ENCODE data around the gene BUD13. TPM values are rescaled to one million over a fixed set of nuclear protein-coding genes. Genes with fewer than 3 reads are reported as not detected.
"Not testable (repeated sequence)": the region's sequence is repeated elsewhere in the genome, so short reads cannot be mapped to it uniquely, and the experiment has no call there.

Gene BUD13, protein sequence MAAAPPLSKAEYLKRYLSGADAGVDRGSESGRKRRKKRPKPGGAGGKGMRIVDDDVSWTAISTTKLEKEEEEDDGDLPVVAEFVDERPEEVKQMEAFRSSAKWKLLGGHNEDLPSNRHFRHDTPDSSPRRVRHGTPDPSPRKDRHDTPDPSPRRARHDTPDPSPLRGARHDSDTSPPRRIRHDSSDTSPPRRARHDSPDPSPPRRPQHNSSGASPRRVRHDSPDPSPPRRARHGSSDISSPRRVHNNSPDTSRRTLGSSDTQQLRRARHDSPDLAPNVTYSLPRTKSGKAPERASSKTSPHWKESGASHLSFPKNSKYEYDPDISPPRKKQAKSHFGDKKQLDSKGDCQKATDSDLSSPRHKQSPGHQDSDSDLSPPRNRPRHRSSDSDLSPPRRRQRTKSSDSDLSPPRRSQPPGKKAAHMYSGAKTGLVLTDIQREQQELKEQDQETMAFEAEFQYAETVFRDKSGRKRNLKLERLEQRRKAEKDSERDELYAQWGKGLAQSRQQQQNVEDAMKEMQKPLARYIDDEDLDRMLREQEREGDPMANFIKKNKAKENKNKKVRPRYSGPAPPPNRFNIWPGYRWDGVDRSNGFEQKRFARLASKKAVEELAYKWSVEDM
- 7.0 TPM for total RNA-seq
- long read RNA-seq, transcript BUD13-201 (10 exons, 2,196 nt) = major isoform, 11 of 21 reads
- long read RNA-seq, partial matches to known transcripts = 8 of 21 reads
- long read RNA-seq, other reads (novel, unspliced or antisense) = 2 of 21 reads

DNA sequence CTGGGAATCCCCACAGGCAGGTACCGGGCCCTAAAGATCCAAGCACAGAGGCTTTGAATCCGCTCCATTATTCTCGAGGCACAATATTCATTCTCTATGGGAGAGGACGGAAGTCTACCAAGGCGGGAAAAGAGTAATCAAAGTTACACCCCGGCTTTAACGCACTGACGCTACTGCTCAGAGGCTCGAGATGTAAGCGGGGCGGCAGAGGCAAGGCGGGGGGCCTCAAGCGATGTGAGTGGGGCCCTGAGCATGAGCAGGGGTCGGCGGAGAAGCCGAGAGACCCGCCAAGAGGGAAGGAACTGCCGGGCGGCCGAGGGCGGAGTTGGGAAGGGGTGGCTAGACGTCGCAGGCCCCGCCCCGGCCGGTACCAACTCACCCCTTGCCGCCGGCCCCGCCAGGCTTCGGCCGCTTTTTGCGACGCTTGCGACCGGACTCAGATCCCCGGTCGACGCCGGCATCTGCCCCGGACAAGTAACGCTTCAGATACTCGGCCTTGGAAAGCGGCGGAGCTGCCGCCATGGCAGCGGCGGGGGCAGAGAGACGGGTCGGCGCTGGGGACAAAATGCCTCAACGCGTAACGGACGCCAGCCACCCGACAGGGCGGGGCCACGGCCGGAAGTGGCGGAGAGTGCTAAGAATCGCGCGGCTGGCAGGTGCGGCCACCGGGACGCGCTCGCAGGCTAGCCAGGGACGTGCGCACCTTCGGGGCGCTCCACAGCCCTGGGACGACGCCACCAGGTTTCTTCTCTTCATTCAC is at the start of gene BUD13:
Gene BUD13 (minus strand): TSS at position 545 of the 760 bp plus-strand sequence. CDS start 23 bp downstream, at position 522.
- intact Hi-C loops (cut with DNase I) = no loop called here
- ATAC-seq (ENCODE audit: poor library complexity) (peak; percentile 98), DNase-seq (peak; percentile 94)

DNA sequence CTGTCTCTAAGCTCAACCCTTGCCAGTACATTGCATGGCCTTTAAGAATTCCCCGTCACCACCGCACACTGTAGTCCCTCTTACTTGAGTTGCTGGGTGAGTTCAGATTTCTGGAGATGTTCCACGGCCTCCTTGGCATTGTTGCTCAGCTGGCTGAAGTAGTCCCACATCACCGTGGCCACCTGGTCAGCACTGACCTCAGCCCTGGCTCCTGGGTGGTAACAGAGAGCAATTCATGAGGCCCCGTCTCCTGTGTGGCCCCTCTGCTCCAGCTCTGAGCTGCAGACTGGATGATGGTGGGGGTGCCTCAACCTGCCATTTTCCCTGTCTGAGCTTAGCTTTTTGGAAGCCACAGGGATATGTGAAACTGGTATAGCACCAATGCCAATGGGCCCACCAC is 49.8 kb upstream of the BUD13 start:
- ATAC-seq (ENCODE audit: poor library complexity) (no peak), DNase-seq (no peak)

DNA sequence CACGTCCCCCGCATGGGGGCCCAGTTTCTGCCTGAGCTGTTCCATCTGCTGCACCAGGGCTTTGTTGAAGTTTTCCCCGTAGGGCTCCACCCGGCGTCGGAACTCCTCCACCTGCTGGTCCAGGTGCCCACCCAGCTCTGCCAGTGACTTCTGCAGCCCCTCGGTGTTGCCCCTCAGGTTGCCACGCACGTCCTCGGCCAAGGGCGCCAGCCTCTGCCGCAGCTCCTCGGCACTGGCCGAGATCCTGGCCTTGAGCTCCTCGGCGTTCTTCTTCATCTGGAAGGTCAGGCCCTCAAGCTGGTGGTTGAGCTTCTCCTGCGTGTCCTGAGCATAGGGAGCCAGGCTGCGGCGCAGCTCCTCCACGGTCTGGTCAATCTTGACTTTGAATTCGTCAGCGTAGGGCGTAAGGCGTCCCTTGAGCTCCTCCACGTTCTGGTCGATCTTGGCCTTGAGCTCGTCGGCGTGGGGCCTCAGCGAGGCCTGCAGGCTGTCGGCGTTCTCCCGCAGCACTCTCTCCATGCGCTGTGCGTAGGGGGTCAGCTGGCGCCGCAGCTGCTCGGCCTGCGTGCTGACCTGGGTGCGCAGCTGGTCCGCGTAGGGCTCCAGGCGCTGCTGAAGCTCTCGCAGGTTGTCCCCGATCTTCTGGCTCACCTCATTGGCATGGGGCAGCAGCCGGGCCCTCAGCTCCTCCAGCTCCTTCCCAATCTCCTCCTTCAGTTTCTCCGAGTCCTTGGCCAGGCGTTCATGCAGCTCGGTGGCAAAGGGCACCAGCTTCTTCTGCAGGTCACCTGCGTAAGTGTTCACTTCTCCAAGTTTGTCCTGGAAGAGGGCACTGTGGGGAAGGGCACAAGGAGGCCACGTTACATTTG is 48.5 kb upstream of the BUD13 start:
- ATAC-seq (ENCODE audit: poor library complexity) (no peak), DNase-seq (no peak)
- intact Hi-C loops (cut with DNase I) = no loop called here

More for the DNA sequence above, 49.8 kb upstream of the BUD13 start:
- intact Hi-C loops (cut with DNase I) = no loop called here

DNA sequence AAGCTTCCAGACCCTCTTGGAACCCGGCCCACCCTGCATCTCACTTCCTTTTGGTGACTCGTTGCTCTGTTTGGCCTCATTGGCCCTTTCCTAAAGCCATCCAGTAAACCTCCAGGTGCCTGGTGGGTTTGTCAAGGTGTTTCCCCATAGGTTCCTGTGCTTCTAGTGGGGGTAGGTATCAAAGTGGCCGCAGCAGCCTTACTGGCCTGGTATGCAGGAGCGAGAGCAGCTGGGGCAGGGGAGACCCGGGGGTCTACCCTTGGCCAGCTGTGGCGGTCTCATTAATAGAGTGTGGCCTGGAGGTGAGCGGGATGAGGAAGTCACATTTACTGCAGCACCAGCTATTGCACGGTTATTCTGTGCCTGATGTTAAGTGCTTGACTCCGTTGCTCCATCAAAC is 46.3 kb upstream of the BUD13 start:
- intact Hi-C loops (cut with DNase I) = no loop called here
- no peak for ATAC-seq (ENCODE audit: poor library complexity)

DNA sequence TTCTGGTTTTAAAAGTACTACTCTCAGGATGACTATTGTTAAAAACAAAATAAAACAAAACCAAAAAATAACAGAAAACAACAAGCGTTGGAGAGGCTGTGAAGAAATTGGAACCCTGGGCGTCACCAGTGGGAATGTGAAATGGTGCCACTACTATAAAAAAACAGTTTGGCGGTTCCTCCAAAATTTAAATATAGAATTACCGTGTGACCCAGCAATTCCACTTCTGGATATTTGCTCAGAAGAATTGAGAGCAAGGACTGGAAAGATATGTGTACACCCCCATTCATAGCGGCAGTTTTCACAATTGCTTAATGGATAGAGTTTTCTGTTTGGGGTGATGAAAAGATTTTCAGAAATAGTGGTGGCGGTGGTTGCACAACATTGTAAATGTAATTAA is 41.7 kb upstream of the BUD13 start:
- DNase-seq = no peak
- intact Hi-C loops (cut with DNase I) = no loop called here
- no peak for ATAC-seq (ENCODE audit: poor library complexity)

More for the DNA sequence above, 46.3 kb upstream of the BUD13 start:
- DNase-seq = no peak

DNA sequence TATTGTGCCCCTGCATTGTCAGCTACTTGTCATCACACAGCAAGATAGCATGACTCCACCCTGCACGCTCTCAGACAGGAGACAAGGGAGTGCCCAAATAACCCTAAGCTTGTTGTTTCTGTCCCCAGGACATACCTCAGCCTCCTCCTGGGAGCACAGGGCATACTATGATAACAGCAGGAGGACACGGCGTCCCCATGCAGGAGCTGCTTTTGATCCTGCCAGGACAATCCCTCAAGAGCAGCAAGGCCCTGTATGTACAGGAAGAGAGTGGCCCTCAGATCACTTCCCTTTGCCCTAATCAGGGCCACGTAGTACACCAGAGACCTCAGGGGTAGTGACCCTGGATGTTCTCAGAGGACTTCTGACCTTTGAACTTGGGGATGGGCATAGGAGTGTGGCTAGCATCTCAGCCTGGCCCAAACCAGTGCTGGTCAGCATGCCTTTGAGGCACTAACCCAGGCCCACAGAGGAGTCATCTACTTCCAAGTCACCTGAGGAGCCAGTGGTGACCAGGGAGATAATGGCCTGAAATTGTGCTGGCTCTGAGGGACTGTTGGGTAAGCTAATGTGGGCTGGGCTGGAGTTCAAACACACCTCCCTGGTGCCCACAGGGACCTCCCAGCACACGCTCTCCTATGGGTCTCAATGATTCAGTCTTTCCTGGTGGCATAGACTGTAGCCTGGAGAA is 41.1 kb upstream of the BUD13 start:
- ATAC-seq (ENCODE audit: poor library complexity) = peak; percentile 63
- intact Hi-C loops (cut with DNase I) = no loop called here
- DNase-seq = no peak

DNA sequence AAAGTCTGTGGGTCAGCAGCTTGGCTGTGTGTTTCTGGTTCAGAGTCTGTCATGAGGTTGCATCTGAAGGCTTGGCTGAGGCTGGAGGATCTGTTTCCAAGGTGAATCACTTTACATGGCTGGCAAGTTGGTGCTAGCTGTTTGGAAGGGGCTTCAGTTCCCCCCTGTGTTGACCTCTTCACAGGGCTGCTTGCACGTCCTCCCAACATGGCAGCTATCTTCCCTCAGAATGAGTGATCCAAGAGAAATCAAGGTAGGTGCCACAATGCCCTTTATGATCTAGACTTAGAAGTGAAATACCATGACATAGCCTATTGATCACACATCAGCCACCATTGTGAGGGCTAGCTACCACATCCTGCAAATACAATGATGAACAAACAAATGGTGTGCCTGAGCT is 40.4 kb upstream of the BUD13 start:
- intact Hi-C loops (cut with DNase I) = no loop called here
- DNase-seq (no peak), ATAC-seq (ENCODE audit: poor library complexity) (no peak)

DNA sequence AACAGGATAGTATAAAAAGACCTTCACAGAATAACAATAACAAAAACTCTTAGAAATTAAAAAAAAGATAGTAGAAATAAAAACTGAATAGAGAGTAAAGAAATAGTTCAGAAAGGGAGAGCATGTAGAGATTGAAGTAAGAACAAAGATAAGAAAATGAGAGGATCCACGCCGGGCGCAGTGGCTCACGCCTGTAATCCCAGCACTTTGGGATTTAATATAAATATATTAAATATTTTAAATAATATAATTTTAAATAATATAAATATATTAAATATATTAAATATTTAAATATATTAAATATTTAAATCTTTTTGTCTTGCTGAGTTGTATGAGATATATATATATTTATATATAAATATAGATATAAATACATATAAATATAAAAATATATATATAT is 39.3 kb upstream of the BUD13 start:
- DNase-seq (no peak), ATAC-seq (ENCODE audit: poor library complexity) (no peak)
- intact Hi-C loops (cut with DNase I) = no loop called here

DNA sequence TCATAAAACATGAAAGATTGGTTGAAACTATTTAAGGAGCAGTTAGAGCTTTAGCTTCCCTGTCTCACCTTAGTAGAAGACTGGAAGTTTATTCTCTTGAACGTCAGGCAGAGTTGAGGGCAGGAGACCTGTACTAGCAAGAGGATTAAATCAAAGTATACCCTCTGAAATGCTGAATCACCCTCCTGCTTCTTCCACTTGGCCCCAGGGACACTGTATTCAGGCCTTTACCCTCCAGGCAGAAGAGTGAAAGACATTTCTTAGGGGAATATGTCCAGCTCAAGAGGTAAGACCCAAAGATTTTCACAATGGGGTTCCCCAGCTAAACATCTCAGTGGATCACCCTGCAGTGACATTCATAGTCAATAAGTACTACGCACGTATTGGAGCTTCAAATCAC is 38.4 kb upstream of the BUD13 start:
- no peak for DNase-seq
- intact Hi-C loops (cut with DNase I) = no loop called here

DNA sequence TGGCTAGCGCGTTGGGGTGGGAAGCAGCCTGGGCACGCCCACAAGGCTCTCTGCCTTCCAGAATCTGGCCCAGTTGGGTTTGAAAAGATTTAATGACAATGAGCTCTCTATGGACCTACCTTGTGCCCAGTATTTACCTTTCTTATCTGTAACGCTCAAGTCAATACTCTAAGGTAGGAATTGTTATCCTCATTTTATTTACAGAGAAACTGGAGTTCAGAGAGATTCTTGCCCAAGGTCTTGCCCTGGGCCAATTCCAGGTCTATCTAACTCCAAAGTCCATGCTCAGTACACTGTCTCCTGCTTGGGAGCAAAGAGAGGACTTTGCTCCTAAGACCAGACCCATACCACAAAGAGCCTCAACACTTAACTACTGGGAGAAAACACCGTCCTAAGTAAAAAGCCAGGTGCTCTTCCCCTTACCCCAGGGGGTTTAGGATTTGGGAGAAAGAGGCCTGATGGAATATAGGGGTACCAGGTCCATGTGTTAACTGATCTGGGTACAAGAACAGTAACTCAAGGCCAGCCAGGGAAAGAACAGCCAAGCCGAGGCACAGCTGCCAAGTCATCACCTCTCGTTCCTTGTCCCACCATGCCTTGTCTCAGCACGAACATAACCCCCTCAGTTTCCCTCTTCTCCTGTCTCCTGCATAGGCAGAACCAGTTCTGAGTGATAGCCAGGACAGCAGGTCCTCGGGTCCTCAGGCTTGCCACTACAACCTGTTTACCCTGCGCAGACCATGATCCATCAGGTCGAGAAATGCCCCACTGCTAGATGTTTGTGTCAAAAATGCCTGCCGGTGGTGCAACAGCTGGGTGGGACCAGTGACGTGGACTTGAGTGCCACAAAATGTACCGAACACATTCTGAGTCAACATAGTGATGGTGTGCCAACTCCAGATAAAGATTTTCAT is 35.7 kb upstream of the BUD13 start:
- ATAC-seq (ENCODE audit: poor library complexity) (no peak), DNase-seq (no peak)
- intact Hi-C loops (cut with DNase I) = no loop called here

More for the DNA sequence above, 38.4 kb upstream of the BUD13 start:
- no peak for ATAC-seq (ENCODE audit: poor library complexity)

DNA sequence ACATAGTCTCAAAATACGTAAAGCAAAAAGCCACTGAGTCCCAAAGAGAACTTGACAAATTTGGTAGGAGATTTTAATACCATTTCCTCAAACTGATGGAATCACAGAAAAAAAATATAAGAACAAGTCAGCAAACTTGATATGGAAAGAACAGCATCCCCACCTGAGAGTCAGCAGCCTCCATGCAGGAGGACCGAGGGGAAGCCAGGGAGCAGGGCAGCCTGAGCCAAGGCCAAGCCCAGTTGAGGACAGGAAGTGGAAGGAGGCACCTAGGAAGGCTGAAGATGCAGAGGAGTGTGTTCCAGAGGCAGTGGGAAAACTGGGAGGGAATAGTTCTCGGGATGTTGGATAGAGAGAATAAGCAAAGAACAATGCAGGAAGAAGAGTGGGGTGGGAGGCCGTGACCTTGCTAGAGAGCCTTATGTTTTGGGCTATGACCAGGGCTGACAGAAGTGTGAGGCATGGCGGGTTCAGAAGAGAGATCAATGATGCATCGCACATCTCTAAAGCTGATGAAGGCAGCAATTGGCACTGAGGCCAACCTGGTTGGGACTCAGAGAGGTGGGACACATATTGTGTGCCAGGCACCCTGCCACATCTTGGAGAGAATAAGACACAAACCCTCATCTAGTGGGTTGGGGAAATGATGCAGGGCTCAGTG is 34.9 kb upstream of the BUD13 start:
- ATAC-seq (ENCODE audit: poor library complexity) (no peak), DNase-seq (no peak)
- intact Hi-C loops (cut with DNase I) = no loop called here

DNA sequence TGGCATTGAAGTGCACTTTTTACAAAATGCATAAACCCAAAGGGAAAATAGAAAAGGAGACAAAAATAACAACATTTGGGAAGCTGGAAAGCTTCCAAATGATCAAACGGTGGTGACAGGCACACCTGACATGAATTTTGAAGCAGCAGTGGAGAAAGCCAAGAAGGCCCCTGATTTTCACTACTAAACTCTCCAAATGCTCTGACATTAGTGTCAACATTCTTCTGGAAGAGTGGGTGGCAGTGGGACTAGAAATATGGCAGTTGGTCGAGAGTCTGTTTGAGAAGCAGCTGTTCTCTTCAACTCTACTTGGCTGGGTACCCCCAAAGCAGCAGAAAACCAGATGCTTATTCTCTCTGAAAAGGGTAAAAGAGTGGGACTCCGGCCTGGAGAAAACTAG is 31.2 kb upstream of the BUD13 start:
- ATAC-seq (ENCODE audit: poor library complexity) (no peak), DNase-seq (no peak)
- intact Hi-C loops (cut with DNase I) = no loop called here

DNA sequence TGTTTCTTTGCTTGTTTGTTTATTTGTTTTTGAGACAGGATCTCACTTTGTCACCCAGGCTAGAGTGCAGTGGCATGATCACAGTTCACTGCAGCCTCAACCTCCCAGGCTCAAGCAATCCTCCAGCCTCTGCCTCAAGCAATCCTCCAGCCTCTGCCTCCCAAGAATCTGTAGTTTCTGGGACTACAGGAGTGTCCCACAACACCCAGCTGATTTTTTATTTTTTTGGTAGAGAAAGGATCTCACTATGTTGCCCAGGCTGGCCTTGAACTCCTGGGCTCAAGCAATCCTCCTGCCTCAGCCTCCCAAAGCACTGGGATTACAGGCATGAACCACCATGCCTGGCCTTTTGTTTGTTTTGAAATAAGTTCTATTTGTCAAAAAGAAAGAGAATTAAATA is 28.9 kb upstream of the BUD13 start:
- ATAC-seq (ENCODE audit: poor library complexity); intact Hi-C loops (cut with DNase I); DNase-seq: not testable (repeated sequence)

DNA sequence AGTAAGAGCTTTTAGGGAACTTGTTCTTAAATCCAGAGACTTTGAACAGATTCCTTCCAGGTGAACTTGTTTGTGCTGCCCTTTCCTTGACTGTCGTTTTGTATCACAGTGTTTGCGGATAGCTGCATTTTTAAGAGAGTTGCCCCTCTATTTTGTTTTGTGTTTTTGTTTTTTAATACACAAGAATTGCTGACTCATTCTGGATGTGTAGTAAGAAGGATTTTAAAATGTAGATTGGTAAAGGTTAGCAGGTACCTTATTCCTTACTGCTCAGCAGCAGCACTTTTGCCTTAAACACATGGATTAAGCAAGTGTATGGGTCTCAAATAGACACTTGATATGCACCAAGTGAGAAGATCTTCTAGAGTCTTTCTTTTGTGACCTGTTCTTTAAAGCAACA is 27.8 kb upstream of the BUD13 start:
- intact Hi-C loops (cut with DNase I) = no loop called here
- DNase-seq (no peak), ATAC-seq (ENCODE audit: poor library complexity) (no peak)

DNA sequence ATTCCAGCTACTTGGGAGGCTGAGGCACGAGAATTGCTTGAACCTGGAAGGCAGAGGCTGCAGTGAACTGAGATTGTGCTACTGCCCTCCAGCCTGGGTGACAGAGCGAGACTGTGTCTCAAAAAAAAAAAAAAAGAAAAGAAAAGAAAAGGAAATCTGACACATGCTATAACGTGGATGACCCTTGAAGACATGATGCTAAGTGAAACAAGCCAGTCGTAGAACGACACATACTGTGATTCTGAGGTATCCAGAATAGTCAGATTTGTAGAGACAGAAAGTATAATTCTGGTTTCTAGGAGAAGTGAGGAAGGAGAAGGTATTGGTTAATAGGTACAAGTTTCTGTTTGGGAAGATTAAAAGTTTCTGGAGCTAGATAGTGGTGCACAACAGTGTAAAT is 25.6 kb upstream of the BUD13 start:
- intact Hi-C loops (cut with DNase I) = loop anchor here (10.0 kb wide), 1 partner anchor 426 kb away; no protein-coding TSS in a partner anchor
- DNase-seq = no peak
- no peak for ATAC-seq (ENCODE audit: poor library complexity)

DNA sequence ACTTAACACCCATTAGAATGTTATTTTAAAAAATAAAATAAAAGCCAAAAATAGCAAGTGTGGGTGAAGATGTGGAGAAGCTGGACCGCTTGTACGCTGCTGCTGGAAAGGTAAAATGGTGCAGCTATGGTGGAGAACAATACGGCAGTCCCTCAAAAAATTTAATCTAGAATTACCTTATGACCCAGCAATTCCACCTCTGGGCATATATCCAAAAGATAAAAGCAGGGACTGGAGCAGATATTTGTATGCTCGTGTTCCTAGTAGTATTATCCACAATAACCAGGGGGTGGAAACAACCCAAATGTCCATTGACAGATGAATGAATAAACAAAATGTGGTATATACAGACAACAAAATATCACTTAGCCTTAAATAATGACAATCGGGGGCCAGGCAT is 25.0 kb upstream of the BUD13 start:
- peak; percentile 31 for ATAC-seq (ENCODE audit: poor library complexity)
- DNase-seq = no peak
- intact Hi-C loops (cut with DNase I) = loop anchor here (10.0 kb wide), 1 partner anchor 427 kb away; no protein-coding TSS in a partner anchor

Measured in Right ventricle myocardium superior (tissue), 1 donor.